ENCODE data around the gene NDUFB6.

Gene NDUFB6

GRCh38 chr9:32596936-32597335, 24.0 kb upstream of the NDUFB6 start:
- no peaks in the 10 kb centered on the region for H3K79me2 ChIP-seq (ENCODE audit: insufficient read depth, low read depth)
- TF ChIP-seq CTCF (conservative IDR thresholded peaks at IDR 0.05; ENCODE audit: low read depth, low read length) = no peak
- no peak overlapping the region for H2AFZ ChIP-seq (ENCODE audit: low read depth)
- H3K36me3 ChIP-seq (ENCODE audit: insufficient read depth) = no peaks in the 10 kb centered on the region
- H3K9ac ChIP-seq = no peak overlapping the region
- no peak overlapping the region for H3K4me2 ChIP-seq
- H3K4me3 ChIP-seq (IDR thresholded peaks at IDR 0.05; ENCODE audit: insufficient read depth, low read depth, low read length) = no peak overlapping the region
- no peaks in the 10 kb centered on the region for H3K27me3 ChIP-seq (ENCODE audit: insufficient read depth, low read depth)
- H3K4me1 ChIP-seq (ENCODE audit: low read depth, poor library complexity, severe bottlenecking) = no peaks in the 10 kb centered on the region
- H4K20me1 ChIP-seq (ENCODE audit: insufficient read depth) = no peaks in the 10 kb centered on the region
- no peak overlapping the region for H3K27ac ChIP-seq

GRCh38 chr9:32596096-32596865, 23.3 kb upstream of the NDUFB6 start:
- Histone ChIP-seq H3K27ac (no peak overlapping the region), H3K27me3 (ENCODE audit: insufficient read depth, low read depth) (no peaks in the 10 kb centered on the region), H3K9ac (no peak overlapping the region), H4K20me1 (ENCODE audit: insufficient read depth) (no peaks in the 10 kb centered on the region), H3K4me2 (no peak overlapping the region), H3K4me1 (ENCODE audit: low read depth, poor library complexity, severe bottlenecking) (no peaks in the 10 kb centered on the region), H3K79me2 (ENCODE audit: insufficient read depth, low read depth) (no peaks in the 10 kb centered on the region), H3K4me3 (IDR thresholded peaks at IDR 0.05; ENCODE audit: insufficient read depth, low read depth, low read length) (no peak overlapping the region), H2AFZ (ENCODE audit: low read depth) (no peak overlapping the region), H3K36me3 (ENCODE audit: insufficient read depth) (no peaks in the 10 kb centered on the region)
- TF ChIP-seq CTCF (conservative IDR thresholded peaks at IDR 0.05; ENCODE audit: low read depth, low read length) = no peak

GRCh38 chr9:32590898-32591297, 17.9 kb upstream of the NDUFB6 start:
- Histone ChIP-seq H3K9ac (no peak overlapping the region), H3K36me3 (ENCODE audit: insufficient read depth) (no peaks in the 10 kb centered on the region)
- TF ChIP-seq CTCF (conservative IDR thresholded peaks at IDR 0.05; ENCODE audit: low read depth, low read length) = no peak

GRCh38 chr9:32590476-32590875, 17.5 kb upstream of the NDUFB6 start:
- H3K4me2 ChIP-seq = no peak overlapping the region
- TF ChIP-seq CTCF (conservative IDR thresholded peaks at IDR 0.05; ENCODE audit: low read depth, low read length) = no peak
- H2AFZ ChIP-seq (ENCODE audit: low read depth) = no peak overlapping the region
- no peaks in the 10 kb centered on the region for H3K27me3 ChIP-seq (ENCODE audit: insufficient read depth, low read depth)
- H3K79me2 ChIP-seq (ENCODE audit: insufficient read depth, low read depth) = no peaks in the 10 kb centered on the region
- H3K4me1 ChIP-seq (ENCODE audit: low read depth, poor library complexity, severe bottlenecking) = no peaks in the 10 kb centered on the region
- H3K9ac ChIP-seq = no peak overlapping the region
- no peaks in the 10 kb centered on the region for H4K20me1 ChIP-seq (ENCODE audit: insufficient read depth)
- no peak overlapping the region for H3K4me3 ChIP-seq (IDR thresholded peaks at IDR 0.05; ENCODE audit: insufficient read depth, low read depth, low read length)
- H3K36me3 ChIP-seq (ENCODE audit: insufficient read depth) = no peaks in the 10 kb centered on the region
- no peak overlapping the region for H3K27ac ChIP-seq

More at GRCh38 chr9:32590898-32591297, 17.9 kb upstream of the NDUFB6 start:
- Histone ChIP-seq H3K27ac (no peak overlapping the region), H3K4me2 (no peak overlapping the region), H3K27me3 (ENCODE audit: insufficient read depth, low read depth) (no peaks in the 10 kb centered on the region), H3K79me2 (ENCODE audit: insufficient read depth, low read depth) (no peaks in the 10 kb centered on the region), H3K4me1 (ENCODE audit: low read depth, poor library complexity, severe bottlenecking) (no peaks in the 10 kb centered on the region), H2AFZ (ENCODE audit: low read depth) (no peak overlapping the region), H3K4me3 (IDR thresholded peaks at IDR 0.05; ENCODE audit: insufficient read depth, low read depth, low read length) (no peak overlapping the region), H4K20me1 (ENCODE audit: insufficient read depth) (no peaks in the 10 kb centered on the region)
